GM23338 (cell line): ENCODE data around the gene DDX19B. TPM values are rescaled to one million over a fixed set of nuclear protein-coding genes. Genes with fewer than 3 reads are reported as not detected.

Experiments used
- ATAC-seq: fragments of 200-7000 bp; cut with Tn5 transposase; 3 replicates; pipeline ENCODE4 v1.9.1; 2020
- DNase-seq: peaks from one replicate; pipeline ENCODE4 v3.0.0-alpha.2; 2015; ENCODE audit warnings: low spot score
- H2AFZ ChIP-seq: fragments of 200-600 bp; sonication (generic); 2 replicates; pipeline ENCODE4 v1.8.0; 2016; ENCODE audit warnings: antibody characterized with exemption, mild to moderate bottlenecking, moderate library complexity
- H3F3A ChIP-seq: fragments of 200-600 bp; sonication (generic); replicated peaks from 2 replicates; pipeline ENCODE4 v1.8.0; 2017; ENCODE audit warnings: antibody characterized with exemption, mixed run types, low read depth
- H3K27ac ChIP-seq: fragments of 200-600 bp; sonication (generic); 2 replicates; pipeline ENCODE4 v1.6.1; 2016; ENCODE audit warnings: low read depth
- H3K27me3 ChIP-seq: fragments of 200-600 bp; sonication (generic); 2 replicates; pipeline ENCODE4 v1.8.0; 2016; ENCODE audit warnings: mild to moderate bottlenecking, mixed run types, moderate library complexity; ENCODE audit not compliant: insufficient read depth
- H3K36me3 ChIP-seq: fragments of 200-600 bp; sonication (generic); 2 replicates; pipeline ENCODE4 v1.8.0; 2016; ENCODE audit warnings: mild to moderate bottlenecking; ENCODE audit not compliant: insufficient read depth
- H3K4me1 ChIP-seq: fragments of 200-600 bp; sonication (generic); 2 replicates; pipeline ENCODE4 v1.8.0; 2016; ENCODE audit warnings: mild to moderate bottlenecking, moderate library complexity; ENCODE audit not compliant: insufficient read depth
- H3K4me2 ChIP-seq: fragments of 200-600 bp; sonication (generic); 2 replicates; pipeline ENCODE4 v1.7.1; 2017; ENCODE audit warnings: mixed run types
- H3K4me3 ChIP-seq: fragments of 200-600 bp; sonication (generic); 2 replicates; pipeline ENCODE4 v1.6.1; 2016; ENCODE audit warnings: mixed run types
- H3K79me2 ChIP-seq: fragments of 200-600 bp; sonication (generic); replicated peaks from 2 replicates; pipeline ENCODE4 v1.8.0; 2017; ENCODE audit warnings: mild to moderate bottlenecking; ENCODE audit not compliant: insufficient read depth
- H3K9me2 ChIP-seq: fragments of 200-600 bp; sonication (generic); 2 replicates; pipeline ENCODE4 v1.8.0; 2017; ENCODE audit not compliant: insufficient read depth
- H4K20me1 ChIP-seq: fragments of 200-600 bp; sonication (generic); replicated peaks from 2 replicates; pipeline ENCODE4 v1.8.0; 2017; ENCODE audit warnings: mild to moderate bottlenecking; ENCODE audit not compliant: insufficient read depth
- H3K27ac Mint-ChIP-seq: 2 replicates; pipeline ENCODE4 v1.8.0; 2020; ENCODE audit warnings: inconsistent platforms, mild to moderate bottlenecking, moderate library complexity, mixed read lengths
- H3K27me3 Mint-ChIP-seq: 3 replicates; pipeline ENCODE4 v1.8.0; 2022; ENCODE audit warnings: low read depth, mild to moderate bottlenecking, moderate library complexity, mixed read lengths, inconsistent platforms; ENCODE audit not compliant: insufficient read depth, poor library complexity
- H3K36me3 Mint-ChIP-seq: 3 replicates; pipeline ENCODE4 v1.8.0; 2021; ENCODE audit warnings: low read depth, mild to moderate bottlenecking, inconsistent platforms, moderate library complexity, mixed read lengths
- H3K4me1 Mint-ChIP-seq: 3 replicates; pipeline ENCODE4 v1.8.0; 2020; ENCODE audit warnings: mild to moderate bottlenecking, inconsistent platforms, mixed read lengths
- H3K4me3 Mint-ChIP-seq: 3 replicates; pipeline ENCODE4 v1.8.0; 2021; ENCODE audit warnings: moderate library complexity, mild to moderate bottlenecking, inconsistent platforms, mixed read lengths
- H3K9me3 Mint-ChIP-seq: 3 replicates; pipeline ENCODE4 v1.8.0; 2020; ENCODE audit warnings: moderate library complexity, mild to moderate bottlenecking, inconsistent platforms, mixed read lengths
- CREB1 ChIP-seq: fragments of 250-450 bp; sonication (Bioruptor Pico); IDR thresholded peaks from 2 replicates; pipeline ENCODE4 v1.5.0; 2020; ENCODE audit warnings: low read depth, mild to moderate bottlenecking, moderate library complexity
- CTCF ChIP-seq, 2 experiments: fragments of 200-600 bp in 1 of 2; sonication (generic) in 1 of 2; conservative IDR thresholded peaks; 2 replicates each; pipeline versions ENCODE4 v1.5.1 to v1.6.1; 2016 to 2017; ENCODE audit warnings: antibody characterized with exemption in 2 of 2, low read depth in 2 of 2, mild to moderate bottlenecking in 2 of 2, moderate library complexity in 1 of 2
- JUNB ChIP-seq: IDR thresholded peaks from one replicate; pipeline ENCODE4 v1.6.1; 2016; ENCODE audit warnings: antibody characterized with exemption; ENCODE audit not compliant: unreplicated experiment
- POLR2AphosphoS5 ChIP-seq: IDR thresholded peaks from 2 replicates; pipeline ENCODE4 v1.6.1; 2016; ENCODE audit warnings: antibody characterized with exemption, low read depth
- REST ChIP-seq: IDR thresholded peaks from one replicate; pipeline ENCODE4 v1.6.1; 2018; ENCODE audit warnings: antibody characterized with exemption; ENCODE audit not compliant: unreplicated experiment
- STAT1 ChIP-seq: IDR thresholded peaks from one replicate; pipeline ENCODE4 v1.6.1; 2016; ENCODE audit warnings: antibody characterized with exemption; ENCODE audit not compliant: unreplicated experiment
- ZNF462 ChIP-seq: fragments of 250-450 bp; sonication (Bioruptor Pico); IDR thresholded peaks from 2 replicates; pipeline ENCODE4 v1.5.0; 2020; ENCODE audit warnings: mild to moderate bottlenecking, moderate library complexity
- polyA plus RNA-seq: library from polyadenylated mRNA; unstranded; fragments of >200 nt; fragmentation: Nextera tagmentation; extraction: Ambion mirVana; gene quantifications from 2 replicates; pipeline ENCODE4 v1.2.1, GENCODE V29; 2016
- total RNA-seq: library from RNA; depleted of rRNA; stranded (reverse); fragments of >200 nt; shearing (Covaris generic); gene quantifications from 2 replicates; pipeline ENCODE4 v1.2.3, GENCODE V29; 2014

Gene DDX19B
- total and polyA plus RNA-seq, 2 experiments from 2014 or later, result 42.2 to 45.8 TPM

GRCh38 chr16:70294385-70295025, 4.5 kb upstream of the DDX19B start:
- Mint-ChIP-seq H3K27me3 (peaks cover 2% of the 10 kb centered on the region), H3K9me3 (no peaks in the 10 kb centered on the region), H3K4me1 (peaks cover 10% of the 10 kb centered on the region), H3K4me3 (no peak overlapping the region), H3K36me3 (no peaks in the 10 kb centered on the region; the same call in 2 of the 3 replicates), H3K27ac (no peak overlapping the region)
- H3F3A ChIP-seq, result 0 out of 2 replicates have a peak, but pooled peaks cover 3% of the 10 kb centered on the region
- H3K27me3 ChIP-seq, result no peaks in the 10 kb centered on the region
- H2AFZ ChIP-seq, result peak overlapping the region; percentile 97
- no peaks in the 10 kb centered on the region for H3K9me2 ChIP-seq
- no peak overlapping the region for H3K4me3 ChIP-seq
- H4K20me1 ChIP-seq, result no peaks in the 10 kb centered on the region
- peak; percentile 29 for ATAC-seq
- peak; percentile 35 for DNase-seq
- H3K4me2 ChIP-seq, result no peak overlapping the region
- TF ChIP-seq JUNB, result no peak
- TF ChIP-seq STAT1, result no peak
- no peak for TF ChIP-seq CTCF (conservative IDR thresholded peaks at IDR 0.05; ENCODE audit: low read depth in 2 of 2)
- TF ChIP-seq POLR2AphosphoS5, result no peak
- no peak for TF ChIP-seq ZNF462 (CRISPR knock-in tag)
- no peak for TF ChIP-seq REST
- no peak for TF ChIP-seq CREB1
- peaks cover 11% of the 10 kb centered on the region for H3K79me2 ChIP-seq
- H3K4me1 ChIP-seq, result peaks cover 5% of the 10 kb centered on the region
- H3K27ac ChIP-seq, result no peak overlapping the region
- no peaks in the 10 kb centered on the region for H3K36me3 ChIP-seq
